ENCODE data around the gene SCUBE3. TPM values are rescaled to one million over a fixed set of nuclear protein-coding genes. Genes with fewer than 3 reads are reported as not detected.

The SCUBE3 gene
- total and polyA plus RNA-seq, 2 of the 13 experiments (the other 11 are each of a cell fraction or from before 2014, with no cell fraction given) = not detected

DNA sequence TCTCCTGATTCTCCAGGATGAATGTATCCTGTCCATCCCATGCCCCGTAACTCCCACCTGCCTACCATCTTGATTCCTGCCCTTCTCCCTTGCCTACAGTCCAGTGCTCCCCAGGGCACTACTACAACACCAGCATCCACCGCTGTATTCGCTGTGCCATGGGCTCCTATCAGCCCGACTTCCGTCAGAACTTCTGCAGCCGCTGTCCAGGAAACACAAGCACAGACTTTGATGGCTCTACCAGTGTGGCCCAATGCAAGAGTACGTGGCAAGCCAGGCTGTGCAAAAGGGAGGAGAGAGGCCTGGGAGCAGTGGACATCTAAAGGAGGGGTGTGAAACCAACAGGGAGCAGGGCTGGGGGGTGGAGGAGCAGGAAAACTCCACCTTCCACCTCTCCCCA is 30.8 kb downstream of the SCUBE3 start:
- Histone ChIP-seq H3K27ac (ENCODE audit: extremely low read length, insufficient read depth, low read length) (no peak overlapping the region), H3K79me2 (ENCODE audit: insufficient read depth, low read length) (no peaks in the 10 kb centered on the region), H4K20me1 (ENCODE audit: insufficient read depth, low read length) (peaks cover 7% of the 10 kb centered on the region; the same call in 1 of the 2 replicates), H2AFZ (ENCODE audit: low read length) (no peak overlapping the region), H3K9me3 (ENCODE audit: low read length) (no peaks in the 10 kb centered on the region), H3K4me3 (replicated peaks in 1 of 3; ENCODE audit: insufficient read depth in 1 of 3, low read depth in 2 of 3, low read length in 3 of 3) (no peak overlapping the region), H3K36me3 (replicated peaks in 1 of 2; ENCODE audit: control insufficient read depth in 1 of 2, insufficient read depth in 2 of 2, low read length in 2 of 2) (peaks cover 0 to 6% of the 10 kb centered on the region in 2 experiments; a peak in 3 of 5 replicates), H3K9ac (ENCODE audit: insufficient read depth, low read depth, low read length) (no peak overlapping the region), H3K27me3 (ENCODE audit: control insufficient read depth in 1 of 2, insufficient read depth in 2 of 2, low read length in 2 of 2) (no peaks in the 10 kb centered on the region), H3K4me2 (ENCODE audit: low read depth, low read length) (no peak overlapping the region), H3K4me1 (ENCODE audit: insufficient read depth, low read length) (no peaks in the 10 kb centered on the region)
- BruUV-seq (replicated peaks) = no TSS peak
- intact Hi-C loops (cut with micrococcal nuclease; ENCODE audit: unreplicated experiment) (no loop called here), in situ Hi-C loops (cut with HindIII; ENCODE audit: extremely low pct_ligation_motif_present, low pct_unique_long_range_greater_than_20kb) (loop anchor here (5.0 kb wide), 1 partner anchor 97 kb away; no protein-coding TSS in a partner anchor)
- 98% methylated on average over 7 of the region's 7 CpGs for WGBS (ENCODE audit: low lambda C conversion rate)
- no peak for FAIRE-seq
- TF ChIP-seq PCBP2 (optimal IDR thresholded peaks at IDR 0.05; ENCODE audit: low read depth, low read length, poor library complexity, severe bottlenecking) = no peak
- no peak for TF ChIP-seq ZFP41 (CRISPR knock-in tag; IDR thresholded peaks at IDR 0.05; ENCODE audit: borderline replicate concordance)
- no peak for TF ChIP-seq ZNF143 (CRISPR knock-in tag; IDR thresholded peaks at IDR 0.05)
- TF ChIP-seq, protein P1, sequence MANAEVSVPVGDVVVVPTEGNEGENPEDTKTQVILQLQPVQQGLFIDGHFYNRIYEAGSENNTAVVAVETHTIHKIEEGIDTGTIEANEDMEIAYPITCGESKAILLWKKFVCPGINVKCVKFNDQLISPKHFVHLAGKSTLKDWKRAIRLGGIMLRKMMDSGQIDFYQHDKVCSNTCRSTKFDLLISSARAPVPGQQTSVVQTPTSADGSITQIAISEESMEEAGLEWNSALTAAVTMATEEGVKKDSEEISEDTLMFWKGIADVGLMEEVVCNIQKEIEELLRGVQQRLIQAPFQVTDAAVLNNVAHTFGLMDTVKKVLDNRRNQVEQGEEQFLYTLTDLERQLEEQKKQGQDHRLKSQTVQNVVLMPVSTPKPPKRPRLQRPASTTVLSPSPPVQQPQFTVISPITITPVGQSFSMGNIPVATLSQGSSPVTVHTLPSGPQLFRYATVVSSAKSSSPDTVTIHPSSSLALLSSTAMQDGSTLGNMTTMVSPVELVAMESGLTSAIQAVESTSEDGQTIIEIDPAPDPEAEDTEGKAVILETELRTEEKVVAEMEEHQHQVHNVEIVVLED (CRISPR knock-in tag; IDR thresholded peaks at IDR 0.05; ENCODE audit: borderline replicate concordance) = no peak
- ChIA-PET CTCF (ENCODE audit: low intra/inter-chr PET ratio, low total read pairs) (no interaction called here), POLR2A (no interaction called here)
- no peak for ATAC-seq
- no peak for DNase-seq (ENCODE audit: low spot score)

DNA sequence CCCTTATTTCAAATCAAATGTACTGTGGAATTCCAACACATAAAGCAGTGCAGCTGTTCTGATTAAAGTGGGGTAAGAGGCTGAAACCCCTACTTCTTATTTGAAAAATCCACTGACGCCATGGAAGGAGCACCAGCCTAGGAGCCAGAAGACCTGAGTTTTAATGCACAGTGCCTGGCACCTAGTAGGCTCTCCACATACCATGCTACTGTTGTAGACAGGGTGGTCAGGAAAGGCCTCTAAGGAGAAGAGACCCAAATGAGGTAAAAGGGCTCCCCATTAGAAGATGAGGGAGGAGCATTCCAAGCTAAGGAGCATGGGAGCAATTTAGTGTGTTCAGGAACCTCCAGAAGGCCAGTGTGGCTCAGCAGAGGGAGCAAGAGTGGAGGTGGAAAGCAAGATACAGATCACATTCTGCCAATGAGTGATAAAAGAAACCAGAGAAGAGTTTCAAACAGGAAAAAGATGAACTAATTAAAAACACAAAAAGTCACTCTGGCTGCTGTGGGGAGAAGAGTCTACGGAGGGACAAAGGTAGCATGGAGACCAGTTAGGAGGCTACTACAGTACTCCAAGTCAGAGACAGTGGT is 34.0 kb downstream of the SCUBE3 start:
- Histone ChIP-seq H3K36me3 (replicated peaks in 1 of 2; ENCODE audit: control insufficient read depth in 1 of 2, insufficient read depth in 2 of 2, low read length in 2 of 2) (peaks cover 0 to 6% of the 10 kb centered on the region in 2 experiments; a peak in 3 of 5 replicates), H3K27me3 (ENCODE audit: control insufficient read depth in 1 of 2, insufficient read depth in 2 of 2, low read length in 2 of 2) (no peaks in the 10 kb centered on the region), H3K4me3 (replicated peaks in 1 of 3; ENCODE audit: insufficient read depth in 1 of 3, low read depth in 2 of 3, low read length in 3 of 3) (no peak overlapping the region), H3K4me1 (ENCODE audit: insufficient read depth, low read length) (no peaks in the 10 kb centered on the region), H4K20me1 (ENCODE audit: insufficient read depth, low read length) (no peaks in the 10 kb centered on the region), H3K27ac (ENCODE audit: extremely low read length, insufficient read depth, low read length) (no peak overlapping the region), H3K79me2 (ENCODE audit: insufficient read depth, low read length) (no peaks in the 10 kb centered on the region), H2AFZ (ENCODE audit: low read length) (no peak overlapping the region), H3K9ac (ENCODE audit: insufficient read depth, low read depth, low read length) (no peak overlapping the region), H3K4me2 (ENCODE audit: low read depth, low read length) (no peak overlapping the region), H3K9me3 (ENCODE audit: low read length) (no peaks in the 10 kb centered on the region)
- TF ChIP-seq SALL2 (CRISPR knock-in tag; IDR thresholded peaks at IDR 0.05) (no peak), ZNF143 (CRISPR knock-in tag; IDR thresholded peaks at IDR 0.05) (no peak), ZSCAN30 (CRISPR knock-in tag; IDR thresholded peaks at IDR 0.05) (no peak), ZNF883 (CRISPR knock-in tag; IDR thresholded peaks at IDR 0.05; ENCODE audit: not compliant biosample characterization) (no peak)
- ChIA-PET POLR2A (no interaction called here), CTCF (ENCODE audit: low intra/inter-chr PET ratio, low total read pairs) (no interaction called here)
- no TSS peak for BruUV-seq (replicated peaks)
- FAIRE-seq (no peak), ATAC-seq (no peak), DNase-seq (ENCODE audit: low spot score) (no peak)
- WGBS (ENCODE audit: low lambda C conversion rate) = 98% methylated on average over 2 of the region's 2 CpGs
- intact Hi-C loops (cut with micrococcal nuclease; ENCODE audit: unreplicated experiment) = no loop called here
- in situ Hi-C loops (cut with HindIII; ENCODE audit: extremely low pct_ligation_motif_present, low pct_unique_long_range_greater_than_20kb) = no loop called here
